CD4-positive, alpha-beta T cell treated with Interferon gamma for 1 hour (primary cell): ENCODE results near the gene ATP6V0E2.
A peak's percentile ranks its signal among the peaks of the same experiment; 100 is the strongest.
"Not testable (repeated sequence)": the region's sequence is repeated elsewhere in the genome, so short reads cannot be mapped to it uniquely, and the experiment has no call there.

ENCODE experiments used
- DNase-seq: peaks from one replicate; pipeline ENCODE4 v3.0.0-alpha.2; 2020

ATP6V0E2 gene

GRCh38 chr7:149873074-149873969, at the start of gene ATP6V0E2:
Gene ATP6V0E2 (plus strand): TSS chr7:149873969. CDS start chr7:149874066, 97 bp downstream.
- peak; percentile 95 for DNase-seq

GRCh38 chr7:149824301-149824741, 49.4 kb upstream of the ATP6V0E2 start:
- no peak for DNase-seq

DNA sequence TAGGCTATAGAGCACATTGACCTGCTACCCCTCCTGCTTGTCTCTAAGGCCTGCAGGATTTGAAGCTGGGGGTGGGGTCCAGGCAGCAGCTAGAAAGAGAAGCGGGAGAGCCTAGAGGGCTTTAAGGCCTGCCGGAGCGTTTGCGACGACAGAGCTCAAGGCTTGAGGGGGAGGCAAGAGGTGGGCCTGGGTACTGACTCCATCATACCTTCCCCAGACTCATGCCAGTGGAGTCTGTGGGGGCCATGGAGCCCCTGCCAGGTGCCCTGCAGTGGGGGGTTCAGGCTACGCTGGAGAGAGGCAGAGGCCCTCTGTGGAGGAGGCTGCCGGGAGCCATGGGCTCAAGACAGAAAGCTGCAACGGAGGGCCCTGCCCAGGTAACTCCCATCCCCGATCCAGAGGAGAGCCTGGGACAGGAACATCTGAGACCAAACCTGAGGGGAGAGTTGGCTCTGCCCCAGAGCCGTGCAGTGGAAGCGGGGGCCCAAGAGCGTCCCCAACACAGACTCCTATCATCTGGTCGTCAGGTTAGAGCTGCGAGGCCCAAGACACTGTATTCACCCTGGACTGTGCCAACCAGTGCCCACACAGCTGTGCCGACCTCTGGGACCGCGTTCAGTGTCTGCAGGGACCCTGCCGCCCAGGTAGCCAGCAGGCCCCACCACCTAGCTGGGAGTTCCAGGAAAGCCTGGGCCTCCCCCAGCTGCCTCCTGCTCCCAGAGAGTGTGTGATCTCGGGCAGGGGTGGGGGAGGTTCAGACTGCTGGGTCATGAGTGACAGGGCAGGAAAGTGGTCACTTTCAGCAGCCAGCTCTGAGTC, 48.8 kb upstream of the ATP6V0E2 start:
- DNase-seq: no peak

GRCh38 chr7:149825567-149826343, 48.0 kb upstream of the ATP6V0E2 start:
- DNase-seq: no peak

DNA sequence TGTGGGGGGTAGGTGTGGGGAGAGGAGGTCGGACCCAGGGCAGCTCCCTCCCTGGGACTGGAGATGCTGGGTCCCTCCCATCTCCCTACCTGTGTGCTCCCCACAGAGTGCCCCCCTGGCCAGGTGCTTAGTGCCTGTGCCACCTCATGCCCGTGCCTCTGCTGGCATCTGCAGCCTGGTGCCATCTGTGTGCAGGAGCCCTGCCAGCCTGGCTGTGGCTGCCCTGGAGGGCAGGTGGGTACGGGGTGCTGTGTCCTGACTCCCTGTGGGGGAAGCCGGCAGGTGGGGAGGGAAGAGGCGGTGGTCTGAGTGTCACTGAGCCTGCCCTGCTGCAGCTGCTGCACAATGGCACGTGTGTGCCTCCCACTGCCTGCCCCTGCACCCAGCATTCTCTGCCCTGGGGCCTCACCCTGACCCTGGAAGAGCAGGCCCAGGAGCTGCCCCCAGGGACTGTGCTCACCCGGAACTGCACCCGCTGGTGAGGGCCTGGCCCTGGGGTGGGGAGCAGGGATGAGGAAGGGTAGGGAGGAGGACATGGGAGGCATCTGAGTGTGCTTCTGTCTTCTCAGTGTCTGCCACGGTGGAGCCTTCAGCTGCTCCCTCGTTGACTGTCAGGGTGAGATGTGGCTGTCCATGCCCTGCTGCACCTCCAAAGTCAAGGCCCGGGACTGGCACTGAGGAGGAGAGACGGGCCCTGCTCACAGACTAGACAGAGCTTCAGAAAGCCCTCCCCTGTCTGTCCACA, 47.3 kb upstream of the ATP6V0E2 start:
- DNase-seq: no peak

DNA sequence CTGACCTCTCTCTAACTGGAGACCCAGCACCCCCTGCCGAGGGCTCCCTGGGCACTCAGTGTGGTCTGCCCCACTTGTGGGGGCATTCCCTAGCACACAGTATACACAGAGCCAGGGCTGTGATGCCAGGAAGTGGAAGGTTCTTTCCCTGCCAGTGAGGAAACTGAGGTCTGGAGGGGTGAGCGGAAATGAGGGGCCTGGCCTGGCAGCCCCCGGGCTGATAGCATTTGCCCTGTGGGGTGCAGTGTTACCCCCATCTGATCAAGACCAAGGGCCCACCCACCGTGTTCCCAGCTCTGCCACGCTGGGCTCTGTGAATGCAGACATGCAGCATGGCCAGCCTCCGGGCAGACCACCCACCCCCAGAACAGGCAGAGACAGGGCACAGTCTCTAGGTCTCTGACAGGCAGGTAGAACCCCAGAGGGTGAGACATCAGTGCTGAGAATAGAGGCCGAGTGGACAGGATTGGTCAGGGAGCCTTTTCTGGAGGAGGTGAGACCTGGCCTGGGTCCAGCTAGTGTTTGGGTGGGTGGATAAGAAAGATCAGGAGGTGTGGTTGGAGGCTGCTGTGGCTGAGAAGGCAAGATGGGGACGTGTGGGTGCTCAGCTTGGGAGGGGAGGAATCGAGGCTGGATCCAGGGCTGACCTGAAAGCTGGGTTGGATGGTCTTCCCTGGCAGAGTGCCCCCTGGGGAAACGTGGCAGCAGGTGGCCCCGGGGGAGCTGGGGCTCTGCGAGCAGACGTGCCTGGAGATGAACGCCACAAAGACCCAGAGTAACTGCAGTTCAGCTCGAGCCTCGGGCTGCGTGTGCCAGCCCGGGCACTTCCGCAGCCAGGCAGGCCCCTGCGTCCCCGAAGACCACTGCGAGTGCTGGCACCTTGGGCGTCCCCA, 46.4 kb upstream of the ATP6V0E2 start:
- no peak for DNase-seq

GRCh38 chr7:149828357-149829309, 45.1 kb upstream of the ATP6V0E2 start:
- DNase-seq: no peak

DNA sequence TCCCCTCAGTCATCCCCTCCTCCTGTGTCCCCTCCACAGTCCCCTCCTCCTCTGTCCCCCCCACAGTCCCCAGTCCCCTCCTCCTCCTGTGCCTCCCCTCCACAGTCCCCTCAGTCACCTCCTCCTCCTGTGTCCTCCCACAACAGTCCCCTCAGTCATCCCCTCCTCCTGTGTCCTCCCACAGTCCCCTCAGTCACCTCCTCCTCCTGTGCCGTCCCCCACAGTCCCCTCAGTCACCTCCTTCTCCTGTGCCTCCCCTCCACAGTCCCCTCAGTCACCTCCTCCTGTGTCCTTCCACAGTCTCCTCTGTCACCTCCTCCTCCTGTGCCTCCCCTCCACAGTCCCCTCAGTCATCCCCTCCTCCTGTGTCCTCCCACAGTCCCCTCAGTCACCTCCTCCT, 43.2 kb upstream of the ATP6V0E2 start:
- DNase-seq: not testable (repeated sequence)

DNA sequence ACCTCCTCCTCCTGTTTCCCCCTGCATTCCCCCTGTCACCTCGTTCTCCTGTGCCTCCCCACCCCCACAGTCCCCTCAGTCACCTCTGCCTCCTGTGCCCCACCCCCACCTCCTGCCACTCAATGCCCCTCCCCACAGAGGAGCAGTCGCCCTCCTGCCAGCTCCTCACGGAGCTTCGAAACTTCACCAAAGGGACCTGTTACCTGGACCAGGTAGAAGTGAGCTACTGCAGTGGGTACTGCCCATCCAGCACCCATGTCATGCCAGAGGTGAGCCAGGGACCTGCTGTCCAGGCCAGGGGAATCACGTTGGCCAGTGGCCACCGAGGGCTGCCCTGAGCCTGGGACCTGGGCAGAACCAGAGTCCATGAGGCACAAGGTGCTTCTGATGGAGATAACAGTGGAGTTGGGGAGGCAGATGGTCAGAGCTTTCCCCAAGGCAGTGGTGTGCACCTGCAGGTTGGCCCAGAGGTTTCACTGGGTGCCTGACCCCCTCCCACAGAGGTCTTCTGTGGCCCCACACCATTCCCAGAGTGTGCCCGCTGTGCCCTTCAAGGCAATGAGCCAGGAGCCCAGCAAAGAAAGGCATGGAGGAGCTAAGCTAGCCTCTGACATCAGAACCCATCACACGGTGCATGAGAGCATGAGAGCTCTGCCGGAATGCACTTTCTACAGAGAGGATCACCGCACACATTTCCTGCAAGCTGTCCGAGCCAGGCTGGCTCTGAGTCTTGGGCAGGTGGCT, 42.6 kb upstream of the ATP6V0E2 start:
- DNase-seq: no peak

DNA sequence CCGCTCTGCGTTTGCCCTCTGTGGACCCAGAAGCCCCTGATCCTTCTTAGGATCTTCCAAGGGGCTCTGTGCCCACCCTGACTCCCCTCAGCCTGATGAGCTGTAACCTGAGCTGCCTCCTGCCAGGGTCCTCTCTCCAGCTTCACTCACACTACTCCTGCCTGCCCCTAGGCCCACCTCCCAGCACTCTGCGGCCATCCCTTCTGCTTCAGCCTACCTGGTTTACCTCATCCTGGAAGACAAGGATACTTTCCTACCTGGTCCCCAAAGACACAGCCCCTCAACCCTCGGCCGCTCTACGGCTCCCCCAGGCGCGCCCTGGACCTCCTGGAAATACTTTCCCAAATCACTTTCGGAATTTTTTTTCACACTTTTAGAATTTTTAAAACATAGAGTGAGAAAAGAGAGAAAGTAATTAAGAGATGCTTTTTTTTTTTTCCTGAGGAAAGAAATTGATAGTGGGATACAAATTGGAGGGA, 42.0 kb upstream of the ATP6V0E2 start:
- DNase-seq: no peak

GRCh38 chr7:149832332-149833041, 41.3 kb upstream of the ATP6V0E2 start:
- no peak for DNase-seq

DNA sequence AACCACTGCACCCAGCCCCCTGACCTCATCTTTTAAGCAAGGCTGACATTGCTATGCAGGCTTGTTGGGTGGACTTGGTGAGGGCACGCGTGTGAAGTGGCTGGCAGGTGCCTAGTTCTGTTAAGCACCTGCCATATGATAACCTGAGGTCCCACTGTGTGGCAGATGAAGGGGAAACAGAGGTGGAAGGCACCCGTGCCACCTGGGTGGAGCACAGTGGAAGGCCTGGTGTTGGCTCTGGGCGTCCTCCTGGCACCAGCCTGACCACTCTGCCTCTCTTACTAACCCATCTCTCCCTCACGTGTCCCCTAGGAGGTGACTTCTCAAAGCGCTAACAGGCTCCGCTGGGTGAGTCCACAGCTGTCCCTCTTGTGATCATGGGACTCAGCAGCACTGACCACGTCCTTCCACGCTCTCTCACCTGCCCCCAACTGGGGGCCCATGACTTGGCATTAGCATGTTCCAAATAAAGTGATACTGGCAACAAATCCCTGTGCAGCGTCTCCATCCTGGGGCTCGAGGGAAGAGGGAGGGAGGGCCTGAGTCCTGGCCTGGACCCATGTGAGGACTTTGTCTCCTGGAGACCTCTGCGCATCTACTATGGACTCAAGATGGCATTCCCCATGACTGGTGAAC, 40.2 kb upstream of the ATP6V0E2 start:
- DNase-seq: no peak

GRCh38 chr7:149834601-149835000, 39.2 kb upstream of the ATP6V0E2 start:
- no peak for DNase-seq

GRCh38 chr7:149836434-149836833, 37.3 kb upstream of the ATP6V0E2 start:
- no peak for DNase-seq

GRCh38 chr7:149837564-149838223, 36.1 kb upstream of the ATP6V0E2 start:
- no peak for DNase-seq

- DNase-seq: peak; percentile 97
These were observed 35.4 kb upstream of the ATP6V0E2 start, which contains the start of gene ZNF862 for GRCh38 chr7:149838224-149838991. Gene ZNF862 (plus strand): TSS chr7:149838375. CDS start chr7:149838612, 237 bp downstream.
